Measurements from ENCODE around the gene SLC2A2. TPM values are rescaled to one million over a fixed set of nuclear protein-coding genes. Genes with fewer than 3 reads are reported as not detected.

Gene SLC2A2
- total RNA-seq, 1 donor from 2014 or later: not detected

DNA sequence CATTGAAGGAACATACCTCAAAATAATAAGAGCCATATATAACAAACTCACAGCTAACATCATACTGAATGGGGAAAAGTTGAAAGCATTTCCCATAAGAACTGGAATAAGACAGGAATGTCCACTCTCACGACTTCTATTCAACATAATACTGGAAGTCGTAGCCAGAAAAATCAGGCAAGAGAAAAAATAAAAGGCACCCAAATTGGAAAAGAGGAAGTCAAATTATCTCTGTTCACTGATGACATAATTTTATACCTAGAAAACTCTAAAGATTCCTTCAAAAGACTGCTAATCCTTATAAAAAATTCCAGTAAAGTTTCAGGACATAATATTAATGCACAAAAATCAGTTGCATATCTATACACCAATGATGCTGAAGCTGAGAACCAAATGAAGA is 34.9 kb downstream of the SLC2A2 start:
- TF ChIP-seq, protein P1, sequence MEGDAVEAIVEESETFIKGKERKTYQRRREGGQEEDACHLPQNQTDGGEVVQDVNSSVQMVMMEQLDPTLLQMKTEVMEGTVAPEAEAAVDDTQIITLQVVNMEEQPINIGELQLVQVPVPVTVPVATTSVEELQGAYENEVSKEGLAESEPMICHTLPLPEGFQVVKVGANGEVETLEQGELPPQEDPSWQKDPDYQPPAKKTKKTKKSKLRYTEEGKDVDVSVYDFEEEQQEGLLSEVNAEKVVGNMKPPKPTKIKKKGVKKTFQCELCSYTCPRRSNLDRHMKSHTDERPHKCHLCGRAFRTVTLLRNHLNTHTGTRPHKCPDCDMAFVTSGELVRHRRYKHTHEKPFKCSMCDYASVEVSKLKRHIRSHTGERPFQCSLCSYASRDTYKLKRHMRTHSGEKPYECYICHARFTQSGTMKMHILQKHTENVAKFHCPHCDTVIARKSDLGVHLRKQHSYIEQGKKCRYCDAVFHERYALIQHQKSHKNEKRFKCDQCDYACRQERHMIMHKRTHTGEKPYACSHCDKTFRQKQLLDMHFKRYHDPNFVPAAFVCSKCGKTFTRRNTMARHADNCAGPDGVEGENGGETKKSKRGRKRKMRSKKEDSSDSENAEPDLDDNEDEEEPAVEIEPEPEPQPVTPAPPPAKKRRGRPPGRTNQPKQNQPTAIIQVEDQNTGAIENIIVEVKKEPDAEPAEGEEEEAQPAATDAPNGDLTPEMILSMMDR (conservative IDR thresholded peaks at IDR 0.05; ENCODE audit: low read depth, low read length): no peak
- no peak overlapping the region for H3K4me3 ChIP-seq (ENCODE audit: low read depth, low read length)
- DNase-seq (ENCODE audit: low read depth): no peak

DNA sequence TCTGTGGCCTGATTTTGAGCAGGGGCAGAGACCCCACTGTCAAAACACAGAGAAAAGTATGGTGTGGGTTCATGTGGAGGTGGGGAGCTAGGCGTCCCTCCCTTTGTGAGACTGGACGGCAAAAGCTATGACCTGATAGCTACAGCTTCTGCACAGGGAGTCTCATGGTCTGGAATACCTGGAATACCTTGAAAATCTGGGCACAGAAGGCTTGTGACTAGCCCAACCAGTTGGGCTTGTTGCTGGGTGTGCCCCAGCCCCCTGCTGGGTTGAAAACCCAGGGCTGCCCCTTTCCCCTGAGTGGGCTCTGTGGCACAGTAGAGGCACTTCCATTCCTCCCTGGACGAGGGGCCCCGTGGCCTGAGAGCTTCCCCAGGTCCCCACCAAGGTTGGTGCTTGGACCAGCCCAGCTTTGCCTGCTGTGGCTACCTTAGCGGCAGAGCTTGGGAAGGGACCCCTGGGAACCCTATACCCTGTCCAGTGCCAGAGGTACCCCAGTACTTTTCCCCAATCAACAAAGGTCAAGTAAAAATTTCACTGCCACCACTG is 37.3 kb downstream of the SLC2A2 start:
- TF ChIP-seq, protein P1 (conservative IDR thresholded peaks at IDR 0.05; ENCODE audit: low read depth, low read length): no peak
- DNase-seq (ENCODE audit: low read depth): no peak

DNA sequence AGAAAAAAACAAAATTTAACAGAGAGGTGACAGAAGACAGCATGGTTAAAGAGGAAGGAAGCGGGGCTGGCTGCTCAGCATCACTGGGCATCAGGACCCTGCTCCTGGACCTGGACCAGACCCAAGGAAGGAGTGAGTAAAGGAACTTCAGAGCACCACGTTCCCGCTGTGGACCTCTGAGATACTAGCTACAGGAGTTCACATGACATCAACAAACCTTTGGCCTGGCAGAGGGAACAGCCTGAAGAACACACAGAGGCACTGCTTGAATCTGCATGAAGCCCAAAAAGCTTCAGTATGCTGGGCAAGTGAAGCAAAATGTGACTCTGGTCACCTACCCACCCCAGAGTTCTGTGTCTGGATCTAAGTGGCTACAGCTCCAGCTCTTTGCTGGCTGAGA is 38.1 kb downstream of the SLC2A2 start:
- H3K4me3 ChIP-seq (ENCODE audit: low read depth, low read length): no peak overlapping the region
- TF ChIP-seq, protein P1 (conservative IDR thresholded peaks at IDR 0.05; ENCODE audit: low read depth, low read length): no peak
- DNase-seq (ENCODE audit: low read depth): no peak

More for the DNA sequence above, 37.3 kb downstream of the SLC2A2 start:
- no peak overlapping the region for H3K4me3 ChIP-seq (ENCODE audit: low read depth, low read length)

DNA sequence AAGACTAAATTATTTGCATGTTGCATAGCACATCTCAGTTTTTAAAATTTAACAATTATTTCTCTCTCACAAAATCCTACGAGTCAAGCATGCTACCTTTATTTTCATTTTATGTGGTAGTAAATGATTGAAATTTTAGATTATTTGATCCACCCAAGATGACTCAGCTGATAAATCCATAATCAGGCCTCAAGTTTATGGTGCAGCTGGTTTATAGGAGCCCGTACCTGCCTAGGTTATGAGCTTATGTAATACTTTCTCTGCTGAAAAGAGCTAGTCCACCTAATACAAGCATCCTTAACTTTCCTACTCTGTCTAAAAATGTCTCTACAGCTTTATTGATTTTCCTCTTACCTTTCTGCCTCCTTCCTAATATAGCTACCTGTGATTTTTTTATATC is 41.2 kb downstream of the SLC2A2 start:
- no peak for DNase-seq (ENCODE audit: low read depth)
- H3K4me3 ChIP-seq (ENCODE audit: low read depth, low read length): no peak overlapping the region
- TF ChIP-seq, protein P1 (conservative IDR thresholded peaks at IDR 0.05; ENCODE audit: low read depth, low read length): no peak

DNA sequence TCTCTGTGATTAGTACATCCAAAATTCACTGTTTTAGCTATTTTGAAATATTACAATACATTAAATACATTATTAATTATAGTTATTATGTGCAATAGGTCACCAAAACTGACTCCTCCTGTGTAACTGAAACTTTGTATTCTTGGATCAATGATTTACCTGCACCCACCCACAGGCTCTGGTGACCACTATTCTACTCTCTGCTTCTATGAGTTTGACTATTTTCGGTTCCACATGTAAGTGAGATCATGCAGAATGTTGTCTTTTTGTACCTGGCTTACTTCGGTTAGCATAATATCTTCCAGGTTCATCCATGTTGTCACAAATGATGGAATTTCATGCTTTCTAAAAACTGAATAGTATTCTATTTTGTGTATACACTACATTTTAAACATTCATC is 43.8 kb downstream of the SLC2A2 start:
- TF ChIP-seq, protein P1 (conservative IDR thresholded peaks at IDR 0.05; ENCODE audit: low read depth, low read length): no peak
- H3K4me3 ChIP-seq (ENCODE audit: low read depth, low read length): no peak overlapping the region
- DNase-seq (ENCODE audit: low read depth): no peak

DNA sequence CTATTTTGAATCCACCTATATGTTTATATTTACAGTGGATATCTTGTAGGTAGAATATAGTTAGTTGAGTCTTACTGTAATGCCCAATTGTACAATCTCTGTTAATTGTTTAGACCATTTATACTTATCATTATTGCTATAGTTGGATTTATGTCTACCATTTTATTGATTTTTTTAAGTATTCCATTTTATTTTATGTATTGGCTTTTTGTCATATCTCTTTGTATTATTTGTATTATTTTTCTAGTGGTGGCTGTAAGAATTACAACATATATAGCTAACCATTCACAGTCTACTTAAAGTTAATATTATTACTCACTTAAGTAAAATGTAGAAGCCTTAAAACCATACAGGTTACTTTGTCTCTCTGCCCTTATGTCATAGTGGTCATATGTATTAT is 46.1 kb downstream of the SLC2A2 start:
- TF ChIP-seq, protein P1 (conservative IDR thresholded peaks at IDR 0.05; ENCODE audit: low read depth, low read length): no peak
- H3K4me3 ChIP-seq (ENCODE audit: low read depth, low read length): no peak overlapping the region
- no peak for DNase-seq (ENCODE audit: low read depth)
